Heart right ventricle (tissue), 16 donors: Measurements from ENCODE around the gene GTF2A1L. TPM values are rescaled to one million over a fixed set of nuclear protein-coding genes. Genes with fewer than 3 reads are reported as not detected.

Experiments
- ATAC-seq, 8 donors: fragments of 200-7000 bp; cut with Tn5 transposase; one replicate each; pipeline ENCODE4 v1.9.1; 2020; ENCODE audit warnings: mild to moderate bottlenecking in 8 of 8, moderate library complexity in 8 of 8, moderate number of reproducible peaks in 1 of 8
- DNase-seq, 2 donors: peaks; one replicate each; pipeline ENCODE4 v3.0.0-alpha.2; 2020
- H3K27ac ChIP-seq, 10 donors: fragments of 200-600 bp; sonication (generic) in 2 of 10; one replicate each; pipeline versions ENCODE4 v1.5.0 to v1.8.0; 2020 to 2022; ENCODE audit warnings: mild to moderate bottlenecking in 3 of 10
- H3K27me3 ChIP-seq, 7 donors: fragments of 200-600 bp; one replicate each; pipeline ENCODE4 v1.8.0; 2021 to 2022; ENCODE audit warnings: mild to moderate bottlenecking in 2 of 7
- H3K36me3 ChIP-seq, 9 donors: fragments of 200-600 bp; sonication (generic) in 1 of 9; one replicate each; pipeline versions ENCODE4 v1.5.0 to v1.8.0; 2020 to 2022; ENCODE audit warnings: mild to moderate bottlenecking in 2 of 9
- H3K4me1 ChIP-seq, 9 donors: fragments of 200-600 bp; sonication (generic) in 1 of 9; one replicate each; pipeline versions ENCODE4 v1.5.0 to v1.8.0; 2020 to 2022; ENCODE audit warnings: mild to moderate bottlenecking in 4 of 9
- H3K4me3 ChIP-seq, 10 donors: fragments of 200-600 bp; sonication (generic) in 2 of 10; one replicate each; pipeline versions ENCODE4 v1.5.0 to v1.8.0; 2020 to 2022; ENCODE audit warnings: mild to moderate bottlenecking in 7 of 10, moderate library complexity in 2 of 10
- H3K9me3 ChIP-seq, 11 donors: fragments of 200-600 bp in 10 of 11; sonication (generic) in 2 of 11; one replicate each; pipeline versions ENCODE4 v1.5.0 to v1.8.0; 2013 to 2022; ENCODE audit warnings: mild to moderate bottlenecking in 2 of 11, control low read depth in 1 of 11, moderate library complexity in 1 of 11
- CTCF ChIP-seq, 9 donors: fragments of 200-600 bp; sonication (generic) in 2 of 9; IDR thresholded peaks; one replicate each; pipeline versions ENCODE4 v1.5.0 to v1.8.0; 2021 to 2022; ENCODE audit warnings: antibody characterized with exemption in 9 of 9, mild to moderate bottlenecking in 5 of 9, moderate library complexity in 1 of 9
- WGBS, 2 donors: extraction: QIAGEN DNeasy Blood & Tissue Kit; methylation state at CpG; one replicate each; pipeline ENCODE4 v1.1.7; 2013; ENCODE audit warnings: inconsistent platforms in 1 of 2; 5-methylcytosine and 5-hydroxymethylcytosine counted together
- intact Hi-C, 10 donors: fragments of 100-400 bp; cut with DNase I; formaldehyde crosslinking; loops; one replicate each; pipeline versions ENCODE4 v1.11.1 to v1.14.2; 2022
- polyA plus RNA-seq, 2 donors: library from polyadenylated mRNA; stranded (reverse); fragments of 200-250 nt; gene quantifications; one replicate each; pipeline ENCODE4 v1.2.3, GENCODE V29; 2013
- total RNA-seq, 10 donors: library from RNA; stranded (reverse); fragmentation: NEBNext Ultra II Directional in 3 of 10; extraction: Animal tissue kit (Norgen Biotek cat#: 25700) in 3 of 10; gene quantifications; one replicate each; pipeline versions ENCODE4 v1.2.1 to v1.2.4, GENCODE V29; 2021 to 2023
- donor health status: Arrhythmogenic right ventricular cardiomyopathy.
- donor health status: ischemic (EF 13 %, LVEDD 7.1; RV severe dilation, severe dysfunction).
- donor health status: healthy with polysubstance abuse.
- donor health status: DM: no; HTN: yes; CAD: no.
- donor health status: DM: no; HTN: no; CAD: no.
- donor health status: ischemic (EF 25% LVEDD 6.9; RV normal size, moderate dysfunction).
- donor health status: ischemic (EF 25% LVEDD 5.7; RV mildly dilated, moderate dysfunction).
- donor health status: healthy.
- donor health status: DM: yes; HTN: yes; CAD: no.
- donor health status: Ischemic cardiomyopathy.
- donor health status: ischemic (EF 35%, LVEDD 5.7; RV mildly dilated, moderate dysfunction).
- donor health status: nonischemic (EF 11% LVEDD 7.7; RV severe dilation, severe dysfunction).
- donor health status: DM: yes; HTN: yes; CAD: no.
- donor health status: PGD.
- donor health status: ischemic (EF 29% LVEDD 5.4; RV normal size, mild dysfunction).
- donor health status: nonischemic (EF 23%, LVEDD 6.1; RV moderate dilation, normal function).

The GTF2A1L gene
- total and polyA plus RNA-seq, 12 donors, result 0.22 to 0.43 TPM; not detected in 10

- DNase-seq (no peak), ATAC-seq (no peak)
- no peak for TF ChIP-seq CTCF (IDR thresholded peaks at IDR 0.05)
- WGBS, 2 donors, result 85 to 89% methylated on average over 9 of the region's 9 CpGs
- no peaks in the 10 kb centered on the region for H3K9me3 ChIP-seq
- H3K27me3 ChIP-seq, result no peaks in the 10 kb centered on the region
- H3K4me1 ChIP-seq, result peaks cover 0 to 13% (median 0%) of the 10 kb centered on the region in 9 donors
- H3K36me3 ChIP-seq, result no peaks in the 10 kb centered on the region
- no peak overlapping the region for H3K4me3 ChIP-seq
- H3K27ac ChIP-seq, result no peak overlapping the region
- intact Hi-C loops, result no loop called here
Observed at GRCh38 chr2:48574353-48575287, 43.0 kb upstream of the GTF2A1L start.

- peaks cover 0 to 21% (median 0%) of the 10 kb centered on the region in 9 donors for H3K36me3 ChIP-seq
- no peak overlapping the region for H3K27ac ChIP-seq
- peaks cover 0 to 6% (median 0%) of the 10 kb centered on the region in 9 donors for H3K4me1 ChIP-seq
- no peaks in the 10 kb centered on the region for H3K9me3 ChIP-seq
- DNase-seq (no peak), ATAC-seq (no peak)
- 84 to 94% methylated on average over 4 of the region's 4 CpGs for WGBS, 2 donors
- H3K27me3 ChIP-seq, result no peaks in the 10 kb centered on the region
- intact Hi-C loops, result no loop called here
- TF ChIP-seq CTCF (IDR thresholded peaks at IDR 0.05), result no peak
- no peak overlapping the region for H3K4me3 ChIP-seq
Observed at GRCh38 chr2:48578313-48578712, 39.3 kb upstream of the GTF2A1L start.

DNA sequence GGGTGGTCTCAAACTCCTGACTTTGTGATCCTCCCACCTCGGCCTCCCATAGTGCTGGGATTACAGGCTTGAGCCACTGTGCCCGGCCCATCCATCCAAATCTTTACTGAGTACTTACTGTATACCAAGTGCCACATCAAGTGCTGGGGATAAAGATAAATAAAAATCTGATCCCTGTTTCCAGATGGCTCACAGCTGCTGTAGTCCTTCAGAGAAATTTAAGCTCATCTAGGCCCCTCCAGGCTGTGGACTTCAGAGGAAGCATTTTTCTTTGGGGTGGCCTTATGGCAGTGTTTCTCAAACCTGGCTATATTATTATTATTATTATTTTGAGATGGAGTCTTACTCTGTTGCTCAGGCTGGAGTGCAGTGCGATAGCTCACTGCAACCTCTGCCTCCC is 33.7 kb upstream of the GTF2A1L start:
- no peaks in the 10 kb centered on the region for H3K27me3 ChIP-seq
- no peak for TF ChIP-seq CTCF (IDR thresholded peaks at IDR 0.05)
- peaks cover 0 to 28% (median 0%) of the 10 kb centered on the region in 9 donors for H3K36me3 ChIP-seq
- intact Hi-C loops, result loop anchor here in 7 of 10 donors (10.0 kb wide), 3 partner anchors 69 to 109 kb away; no protein-coding TSS in a partner anchor
- H3K27ac ChIP-seq, result no peak overlapping the region
- 97 to 98% methylated on average over 3 of the region's 3 CpGs for WGBS, 2 donors
- no peaks in the 10 kb centered on the region for H3K9me3 ChIP-seq
- no peak for ATAC-seq
- H3K4me3 ChIP-seq, result no peak overlapping the region
- peaks cover 0 to 5% (median 0%) of the 10 kb centered on the region in 9 donors for H3K4me1 ChIP-seq
- DNase-seq, result no peak

DNA sequence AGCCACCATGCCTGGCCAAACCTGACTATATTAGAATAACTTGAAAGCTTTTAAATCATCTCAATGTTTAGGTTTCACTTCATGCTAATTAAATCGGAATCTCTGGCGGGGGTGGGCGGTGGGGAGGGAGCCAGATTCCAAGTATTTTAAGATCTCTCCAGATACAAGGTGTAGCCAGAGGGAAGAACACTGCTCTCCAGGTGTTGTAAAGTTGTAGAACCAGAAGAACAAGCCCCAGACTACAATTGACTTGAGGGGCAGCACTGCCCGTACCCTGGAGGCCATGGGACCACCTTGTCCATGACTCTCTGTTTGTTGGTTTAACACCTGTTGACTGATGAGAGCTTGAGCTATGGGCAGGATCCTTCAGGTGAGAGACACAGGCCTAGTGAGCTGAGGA is 33.1 kb upstream of the GTF2A1L start:
- Histone ChIP-seq H3K4me1 (peaks cover 0 to 9% (median 0%) of the 10 kb centered on the region in 9 donors), H3K36me3 (peaks cover 0 to 28% (median 0%) of the 10 kb centered on the region in 9 donors), H3K27ac (no peak overlapping the region), H3K4me3 (no peak overlapping the region), H3K9me3 (no peaks in the 10 kb centered on the region), H3K27me3 (no peaks in the 10 kb centered on the region)
- intact Hi-C loops, result loop anchor here in 7 of 10 donors (10.0 kb wide), 3 partner anchors 70 to 110 kb away; no protein-coding TSS in a partner anchor
- no peak for ATAC-seq
- DNase-seq, result no peak
- WGBS, 2 donors, result 98 to 100% methylated on average over 4 of the region's 4 CpGs
- TF ChIP-seq CTCF (IDR thresholded peaks at IDR 0.05), result no peak
